HepG2 (cell line): ENCODE measurements around the gene AGAP1. TPM values are rescaled to one million over a fixed set of nuclear protein-coding genes. Genes with fewer than 3 reads are reported as not detected.

Source experiments
- ATAC-seq: fragments of 200-7000 bp; cut with Tn5 transposase; 3 replicates; pipeline ENCODE4 v1.9.1; 2020; ENCODE audit warnings: mild to moderate bottlenecking, moderate library complexity
- BruUV-seq: library from RNA; stranded (reverse); fragments of 400-500 nt; replicated peaks from 2 replicates; lab custom pipeline; 2021; lab: Mats Ljungman, UMichigan
- CTCF ChIA-PET: fragments of 300-600 bp; formaldehyde crosslinking; extraction: SDS; loops from one replicate; lab custom pipeline; 2021; ENCODE audit warnings: low total read pairs, inconsistent platforms, low intra/inter-chr PET ratio; lab: Yijun Ruan, JAX
- POLR2A ChIA-PET: fragments of 350-600 bp; sonication (Branson Sonifier 250); formaldehyde crosslinking; loops from one replicate; lab custom pipeline; 2020; ENCODE audit warnings: antibody characterized with exemption, inconsistent platforms; lab: Yijun Ruan, JAX
- DNase-seq: peaks from one replicate; pipeline ENCODE4 v3.0.0-alpha.2; 2015; ENCODE audit warnings: low spot score
- FAIRE-seq: peaks from 3 replicates; lab custom pipeline; 2011; peaks lifted over from hg19 to GRCh38; lab: Jason Lieb, UNC
- H2AFZ ChIP-seq: one replicate; pipeline ENCODE4 v1.6.1; 2011; ENCODE audit warnings: low read length, inconsistent platforms
- H3K27ac ChIP-seq: fragments of 300-600 bp; 3 replicates; pipeline ENCODE4 v1.8.0; 2011; ENCODE audit warnings: mixed run types, mild to moderate bottlenecking, mixed read lengths, low read length, inconsistent platforms; ENCODE audit not compliant: insufficient read depth; ENCODE audit errors: extremely low read length
- H3K27me3 ChIP-seq, 2 experiments: fragments of 200-600 bp in 1 of 2; 2 replicates in 1 of 2; 3 replicates in 1 of 2; pipeline versions ENCODE4 v1.6.0 to v1.8.0; 2011; ENCODE audit warnings: low read length in 2 of 2, mild to moderate bottlenecking in 2 of 2, moderate library complexity in 2 of 2, inconsistent platforms in 1 of 2; ENCODE audit not compliant: insufficient read depth in 2 of 2, control insufficient read depth in 1 of 2
- H3K36me3 ChIP-seq, 2 experiments: fragments of 200-600 bp in 1 of 2; replicated peaks in 1 of 2; 2 replicates in 1 of 2; 3 replicates in 1 of 2; pipeline versions ENCODE4 v1.5.1 to v1.8.0; 2011; ENCODE audit warnings: low read length in 2 of 2, inconsistent platforms in 1 of 2; ENCODE audit not compliant: insufficient read depth in 2 of 2, control insufficient read depth in 1 of 2
- H3K4me1 ChIP-seq: 2 replicates; pipeline ENCODE4 v1.5.1; 2012; ENCODE audit warnings: low read length, inconsistent platforms; ENCODE audit not compliant: insufficient read depth
- H3K4me2 ChIP-seq: 2 replicates; pipeline ENCODE4 v1.6.0; 2011; ENCODE audit warnings: low read depth, low read length, inconsistent platforms
- H3K4me3 ChIP-seq, 3 experiments: fragments of 200-600 bp in 1 of 3; sonication (generic), shearing (Covaris generic) in 1 of 3; replicated peaks in 1 of 3; 2 replicates each; pipeline ENCODE4 v1.5.1; 2011 to 2016; ENCODE audit warnings: low read length in 3 of 3, inconsistent platforms in 2 of 3, low read depth in 2 of 3, mild to moderate bottlenecking in 2 of 3, control low read depth in 1 of 3, mixed read lengths in 1 of 3; ENCODE audit not compliant: insufficient read depth in 1 of 3
- H3K79me2 ChIP-seq: one replicate; pipeline ENCODE4 v1.6.1; 2011; ENCODE audit warnings: low read length, inconsistent platforms; ENCODE audit not compliant: insufficient read depth
- H3K9ac ChIP-seq: 2 replicates; pipeline ENCODE4 v1.6.0; 2011; ENCODE audit warnings: mild to moderate bottlenecking, low read depth, low read length, inconsistent platforms; ENCODE audit not compliant: insufficient read depth
- H3K9me3 ChIP-seq: 2 replicates; pipeline ENCODE4 v1.5.1; 2012; ENCODE audit warnings: mild to moderate bottlenecking, low read length
- H4K20me1 ChIP-seq: 2 replicates; pipeline ENCODE4 v1.6.0; 2011; ENCODE audit warnings: inconsistent platforms, mild to moderate bottlenecking, low read length, moderate library complexity; ENCODE audit not compliant: insufficient read depth
- ATF2 ChIP-seq: sonication (generic); formaldehyde crosslinking; IDR thresholded peaks from 2 replicates; pipeline ENCODE4 v1.4.0; 2020; ENCODE audit warnings: missing genetic modification reagents
- EEA1 ChIP-seq: sonication (generic); formaldehyde crosslinking; IDR thresholded peaks from 2 replicates; pipeline ENCODE4 v1.5.1; 2020; ENCODE audit warnings: mild to moderate bottlenecking, missing genetic modification reagents, borderline replicate concordance
- FOXA1 ChIP-seq, 2 experiments: fragments of 450-650 bp in 1 of 2; sonication (generic) in 1 of 2; formaldehyde crosslinking in 1 of 2; IDR thresholded peaks; 2 replicates each; pipeline versions ENCODE4 v1.4.0 to v1.6.1; 2016 to 2020; ENCODE audit warnings: missing genetic modification reagents in 1 of 2
- GATAD2A ChIP-seq: IDR thresholded peaks from 2 replicates; pipeline ENCODE4 v1.6.1; 2016
- HNRNPL ChIP-seq: fragments of 200-400 bp; formaldehyde crosslinking; IDR thresholded peaks from 2 replicates; pipeline ENCODE4 v1.6.1; 2017; ENCODE audit warnings: mild to moderate bottlenecking, low read depth, low read length
- IKZF5 ChIP-seq: IDR thresholded peaks from 2 replicates; pipeline ENCODE4 v1.6.1; 2018; ENCODE audit warnings: missing genetic modification reagents, mild to moderate bottlenecking, missing compliant biosample characterization
- KAT7 ChIP-seq: IDR thresholded peaks from 2 replicates; pipeline ENCODE4 v1.6.1; 2018; ENCODE audit warnings: borderline replicate concordance, missing compliant biosample characterization
- MXD1 ChIP-seq: sonication (generic); formaldehyde crosslinking; IDR thresholded peaks from 2 replicates; pipeline ENCODE4 v1.4.0; 2020; ENCODE audit warnings: mild to moderate bottlenecking, missing genetic modification reagents
- NFIC ChIP-seq: IDR thresholded peaks from 2 replicates; pipeline ENCODE4 v1.6.1; 2012; ENCODE audit warnings: mild to moderate bottlenecking, low read length, inconsistent platforms
- RNF2 ChIP-seq: fragments of 450-650 bp; conservative IDR thresholded peaks from 2 replicates; pipeline ENCODE4 v1.6.1; 2016; ENCODE audit warnings: low read depth
- ZBTB14 ChIP-seq: sonication (generic); formaldehyde crosslinking; IDR thresholded peaks from 2 replicates; pipeline ENCODE4 v1.4.0; 2020; ENCODE audit warnings: missing genetic modification reagents
- ZNF101 ChIP-seq: sonication (generic); formaldehyde crosslinking; IDR thresholded peaks from 2 replicates; pipeline ENCODE4 v1.4.0; 2020; ENCODE audit warnings: mild to moderate bottlenecking, low read depth, missing genetic modification reagents, borderline replicate concordance
- ZNF253 ChIP-seq: sonication (generic); formaldehyde crosslinking; IDR thresholded peaks from 2 replicates; pipeline ENCODE4 v1.8.0; 2022; ENCODE audit warnings: mild to moderate bottlenecking, missing genetic modification reagents, borderline replicate concordance
- ZNF280D ChIP-seq: sonication (generic); formaldehyde crosslinking; IDR thresholded peaks from 2 replicates; pipeline ENCODE4 v1.5.1; 2020; ENCODE audit warnings: mild to moderate bottlenecking, missing genetic modification reagents
- ZNF713 ChIP-seq: sonication (generic); formaldehyde crosslinking; IDR thresholded peaks from 2 replicates; pipeline ENCODE4 v1.4.0; 2020; ENCODE audit warnings: mild to moderate bottlenecking, missing genetic modification reagents
- ZNF773 ChIP-seq: sonication (generic); formaldehyde crosslinking; IDR thresholded peaks from 2 replicates; pipeline ENCODE4 v1.4.0; 2020; ENCODE audit warnings: missing genetic modification reagents, borderline replicate concordance
- WGBS: methylation state at CpG from one replicate; pipeline ENCODE4 v1.1.6; 2017; ENCODE audit warnings: low lambda C conversion rate; 5-methylcytosine and 5-hydroxymethylcytosine counted together
- in situ Hi-C: cut with HindIII; loops from 2 replicates; pipeline ENCODE4 v1.10.0; 2017; ENCODE audit warnings: low pct_unique_long_range_greater_than_20kb; ENCODE audit not compliant: extremely low pct_ligation_motif_present
- intact Hi-C: fragments of 100-400 bp; cut with micrococcal nuclease; formaldehyde crosslinking; loops from one replicate; pipeline ENCODE4 v1.10.0; 2022; ENCODE audit not compliant: unreplicated experiment
- polyA plus RNA-seq, 8 experiments: library from polyadenylated mRNA; depleted of rRNA in 3 of 8; stranded (reverse) in 7 of 8; unstranded in 1 of 8; fragments of >200 nt; fragmentation: Illumina TruSeq in 4 of 8; extraction: Trizol in 4 of 8; gene quantifications; 2 replicates each; pipeline versions ENCODE4 v1.2.1 to v1.2.3, GENCODE V29; 2011 to 2016; ENCODE audit warnings: low read depth in 4 of 8, missing spikeins in 1 of 8, mixed read lengths in 1 of 8; ENCODE audit not compliant: insufficient read depth in 1 of 8
- total RNA-seq, 5 experiments: library from RNA; depleted of rRNA; stranded (reverse); fragments of >200 nt; fragmentation: Illumina TruSeq; extraction: Trizol; gene quantifications; 2 replicates each; pipeline ENCODE4 v1.2.3, GENCODE V29; 2016; ENCODE audit warnings: low read depth in 1 of 5

Gene AGAP1
- total and polyA plus RNA-seq, 2 of the 13 experiments (the other 11 are each of a cell fraction or from before 2014, with no cell fraction given): 21.2 to 32.7 TPM

GRCh38 chr2:235847576-235847975 lies 353.7 kb downstream of the AGAP1 start (continued):
- no peak for TF ChIP-seq ZNF280D

GRCh38 chr2:235848055-235848454 lies 354.2 kb downstream of the AGAP1 start:
- FAIRE-seq (no peak), ATAC-seq (no peak), DNase-seq (no peak)
- Histone ChIP-seq H4K20me1 (no peaks in the 10 kb centered on the region; the same call in 1 of the 2 replicates), H3K27ac (no peak overlapping the region), H3K9me3 (no peaks in the 10 kb centered on the region), H2AFZ (no peak overlapping the region), H3K9ac (no peak overlapping the region), H3K4me3 (no peak overlapping the region), H3K4me1 (no peaks in the 10 kb centered on the region), H3K27me3 (no peaks in the 10 kb centered on the region), H3K36me3 (peaks cover 0 to 3% of the 10 kb centered on the region in 2 experiments; a peak in 3 of 5 replicates), H3K4me2 (no peak overlapping the region), H3K79me2 (no peaks in the 10 kb centered on the region)
- TF ChIP-seq MXD1 (CRISPR knock-in tag): no peak
- no peak for TF ChIP-seq ZBTB14 (CRISPR knock-in tag)
- TF ChIP-seq ATF2: no peak
- no peak for TF ChIP-seq HNRNPL
- no peak for TF ChIP-seq ZNF713 (CRISPR knock-in tag)
- no peak for TF ChIP-seq RNF2
- TF ChIP-seq ZNF773 (CRISPR knock-in tag): no peak
- no peak for TF ChIP-seq GATAD2A (CRISPR knock-in tag)
- TF ChIP-seq EEA1: no peak
- TF ChIP-seq KAT7 (CRISPR knock-in tag): no peak
- no peak for TF ChIP-seq FOXA1 (IDR thresholded peaks at IDR 0.05)
- TF ChIP-seq FOXA1 (CRISPR knock-in tag; IDR thresholded peaks at IDR 0.05): no peak
- no peak for TF ChIP-seq IKZF5 (CRISPR knock-in tag)
- TF ChIP-seq ZNF101 (CRISPR knock-in tag): no peak
- TF ChIP-seq ZNF253 (CRISPR knock-in tag): no peak
- TF ChIP-seq NFIC: no peak
- intact Hi-C loops (no loop called here), in situ Hi-C loops (no loop called here)
- ChIA-PET POLR2A (no interaction called here), CTCF (no interaction called here)
- no TSS peak for BruUV-seq
- 95% methylated on average over 4 of the region's 4 CpGs for WGBS
